ENCODE measurements around the gene SPIN3.
"Not testable (repeated sequence)": the region's sequence is repeated elsewhere in the genome, so short reads cannot be mapped to it uniquely, and the experiment has no call there.

Gene SPIN3

GRCh38 chrX:56995271-56995994 is at the start of gene SPIN3:
SPIN3 (minus strand) TSS chrX:56995541; CDS start chrX:56994947, 594 bp downstream.
- peak; percentile 70 for DNase-seq (ENCODE audit: low spot score)
- TF ChIP-seq, protein P1, sequence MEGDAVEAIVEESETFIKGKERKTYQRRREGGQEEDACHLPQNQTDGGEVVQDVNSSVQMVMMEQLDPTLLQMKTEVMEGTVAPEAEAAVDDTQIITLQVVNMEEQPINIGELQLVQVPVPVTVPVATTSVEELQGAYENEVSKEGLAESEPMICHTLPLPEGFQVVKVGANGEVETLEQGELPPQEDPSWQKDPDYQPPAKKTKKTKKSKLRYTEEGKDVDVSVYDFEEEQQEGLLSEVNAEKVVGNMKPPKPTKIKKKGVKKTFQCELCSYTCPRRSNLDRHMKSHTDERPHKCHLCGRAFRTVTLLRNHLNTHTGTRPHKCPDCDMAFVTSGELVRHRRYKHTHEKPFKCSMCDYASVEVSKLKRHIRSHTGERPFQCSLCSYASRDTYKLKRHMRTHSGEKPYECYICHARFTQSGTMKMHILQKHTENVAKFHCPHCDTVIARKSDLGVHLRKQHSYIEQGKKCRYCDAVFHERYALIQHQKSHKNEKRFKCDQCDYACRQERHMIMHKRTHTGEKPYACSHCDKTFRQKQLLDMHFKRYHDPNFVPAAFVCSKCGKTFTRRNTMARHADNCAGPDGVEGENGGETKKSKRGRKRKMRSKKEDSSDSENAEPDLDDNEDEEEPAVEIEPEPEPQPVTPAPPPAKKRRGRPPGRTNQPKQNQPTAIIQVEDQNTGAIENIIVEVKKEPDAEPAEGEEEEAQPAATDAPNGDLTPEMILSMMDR (IDR thresholded peaks at IDR 0.05; ENCODE audit: extremely low read depth, missing control alignments), result no peak

DNA sequence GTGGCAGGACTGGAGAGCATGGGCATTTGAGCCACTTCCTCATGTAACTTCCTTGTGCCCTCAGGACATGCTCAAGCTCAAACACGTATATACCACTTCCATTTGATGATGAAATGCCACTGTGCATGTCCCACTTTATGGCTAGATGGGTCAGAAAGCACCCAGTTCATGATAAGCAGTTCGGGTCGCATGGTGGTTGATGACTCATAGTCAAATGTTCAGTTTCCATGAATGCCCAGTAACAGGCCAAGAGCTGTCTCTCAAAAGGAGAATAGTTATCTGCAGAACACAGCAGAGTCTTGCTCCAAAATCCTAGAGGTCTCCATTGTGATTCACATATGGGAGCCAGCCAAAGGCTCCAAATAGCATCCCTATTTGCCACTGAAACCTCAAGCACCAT is 48.9 kb upstream of the SPIN3 start:
- TF ChIP-seq, protein P1 (IDR thresholded peaks at IDR 0.05; ENCODE audit: extremely low read depth, missing control alignments), result no peak
- no peak for DNase-seq (ENCODE audit: low spot score)

DNA sequence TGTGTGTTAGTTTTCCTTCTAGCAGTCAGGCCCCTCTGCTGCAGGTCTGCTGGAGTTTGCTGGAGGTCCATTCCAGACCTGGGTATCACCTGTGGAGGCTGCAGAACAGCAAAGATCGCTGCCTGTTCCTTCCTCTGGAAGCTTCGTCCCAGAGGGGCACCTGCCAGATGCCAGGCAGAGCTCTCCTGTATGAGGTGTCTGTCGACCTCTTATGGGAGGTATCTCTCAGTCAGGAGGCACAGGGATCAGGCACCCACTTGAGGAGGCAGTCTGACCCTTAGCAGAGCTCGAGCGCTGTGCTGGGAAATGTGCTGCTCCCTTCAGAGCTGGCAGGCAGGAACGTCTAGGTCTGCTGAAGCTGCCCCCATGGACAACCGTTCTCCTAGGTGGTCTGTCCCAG is 41.9 kb upstream of the SPIN3 start:
- DNase-seq (ENCODE audit: low spot score), result not testable (repeated sequence)

- TF ChIP-seq, protein P1 (IDR thresholded peaks at IDR 0.05; ENCODE audit: extremely low read depth, missing control alignments), result no peak
- DNase-seq (ENCODE audit: low spot score), result no peak
Measured at GRCh38 chrX:56994375-56995270, 718 bp downstream of the SPIN3 start.

DNA sequence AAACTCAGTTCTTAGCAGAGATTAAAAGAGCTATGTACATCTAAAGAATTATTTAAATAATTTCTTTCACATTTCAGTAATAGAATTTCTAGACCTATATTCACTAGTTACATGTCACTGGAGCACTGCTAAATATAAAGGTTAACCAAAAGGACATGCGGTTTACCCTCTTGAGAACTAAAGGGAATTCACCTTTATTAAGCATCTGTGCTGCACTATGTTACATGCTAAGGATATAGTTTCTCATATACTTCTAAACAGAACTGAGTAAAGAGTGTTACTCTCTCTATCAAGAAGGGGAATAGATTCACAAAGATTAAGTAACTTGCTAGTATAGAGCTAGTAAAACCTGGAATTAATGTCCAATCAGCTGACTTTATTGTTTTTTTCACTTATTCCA is 7.6 kb downstream of the SPIN3 start:
- TF ChIP-seq, protein P1 (IDR thresholded peaks at IDR 0.05; ENCODE audit: extremely low read depth, missing control alignments), result no peak
- DNase-seq (ENCODE audit: low spot score), result no peak

DNA sequence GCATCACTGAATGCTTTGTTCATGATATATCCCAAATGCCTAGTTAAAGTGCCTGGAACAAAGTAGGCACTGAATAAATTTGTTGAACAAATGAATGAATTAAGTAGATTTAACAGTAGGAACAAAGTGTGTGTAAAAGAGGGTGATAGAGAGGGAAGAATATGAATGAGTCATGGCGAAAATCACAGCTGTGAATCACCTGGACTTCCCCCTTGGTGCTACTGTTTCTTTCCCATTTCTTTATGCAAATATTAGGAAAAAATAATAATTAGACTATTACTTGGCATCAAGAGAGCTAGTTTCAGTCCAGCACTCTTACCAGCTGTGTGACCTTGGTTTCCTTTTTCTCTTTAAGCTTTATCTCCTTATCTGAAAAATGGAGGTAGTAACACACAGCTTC is 9.2 kb downstream of the SPIN3 start:
- DNase-seq (ENCODE audit: low spot score), result no peak
- TF ChIP-seq, protein P1 (IDR thresholded peaks at IDR 0.05; ENCODE audit: extremely low read depth, missing control alignments), result no peak

DNA sequence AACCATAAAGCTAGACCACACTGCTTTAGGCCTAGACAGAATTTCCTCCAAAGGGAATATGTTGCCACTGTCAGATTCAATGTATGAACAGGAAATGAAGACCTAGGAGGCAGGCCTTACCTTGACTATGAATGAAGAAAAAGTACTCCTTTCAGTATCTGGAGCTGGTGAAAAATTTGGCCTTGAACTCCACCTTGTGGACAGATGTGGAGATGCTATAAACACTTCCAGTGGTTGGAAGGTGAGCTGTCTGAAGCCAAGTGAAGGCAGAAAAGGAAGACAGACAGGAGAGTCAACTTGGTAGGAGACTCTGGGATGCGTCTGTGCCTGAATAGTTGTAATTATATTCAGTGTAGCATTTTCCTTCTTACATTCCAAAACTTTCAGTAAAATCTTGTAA is 17.2 kb downstream of the SPIN3 start:
- TF ChIP-seq, protein P1 (IDR thresholded peaks at IDR 0.05; ENCODE audit: extremely low read depth, missing control alignments), result peak; percentile 30
- peak; percentile 33 for DNase-seq (ENCODE audit: low spot score)
